Coronary artery (tissue), 2 donors: ENCODE measurements around the gene GRXCR2.

Experiments used
- DNase-seq: peaks from one replicate; pipeline ENCODE4 v3.0.0-alpha.2; 2017; ENCODE audit warnings: low spot score
- H3K27ac ChIP-seq, 2 donors: fragments of 200-600 bp; sonication (generic); one replicate each; pipeline ENCODE4 v1.5.1; 2016 to 2019
- H3K4me3 ChIP-seq: fragments of 200-600 bp; sonication (generic); 2 replicates; pipeline ENCODE4 v1.5.1; 2016; ENCODE audit warnings: mild to moderate bottlenecking, moderate library complexity
- CTCF ChIP-seq: fragments of 200-600 bp; sonication (generic); IDR thresholded peaks from one replicate; pipeline ENCODE4 v1.5.1; 2019; ENCODE audit warnings: antibody characterized with exemption

Gene GRXCR2

GRCh38 chr5:145830594-145830993 is 42.2 kb downstream of the GRXCR2 start:
- peak overlapping the region in 1 of 2 donors; percentile 25 for H3K27ac ChIP-seq
- no peak for TF ChIP-seq CTCF
- DNase-seq: no peak

GRCh38 chr5:145829708-145830361 is 43.0 kb downstream of the GRXCR2 start:
- H3K4me3 ChIP-seq: no peak overlapping the region
- TF ChIP-seq CTCF: no peak
- no peak overlapping the region for H3K27ac ChIP-seq
- DNase-seq: no peak

More at GRCh38 chr5:145830594-145830993, 42.2 kb downstream of the GRXCR2 start:
- no peak overlapping the region for H3K4me3 ChIP-seq

GRCh38 chr5:145826895-145827674 is 45.7 kb downstream of the GRXCR2 start:
- Histone ChIP-seq H3K27ac (no peak overlapping the region), H3K4me3 (no peak overlapping the region)
- DNase-seq: no peak
- no peak for TF ChIP-seq CTCF

DNA sequence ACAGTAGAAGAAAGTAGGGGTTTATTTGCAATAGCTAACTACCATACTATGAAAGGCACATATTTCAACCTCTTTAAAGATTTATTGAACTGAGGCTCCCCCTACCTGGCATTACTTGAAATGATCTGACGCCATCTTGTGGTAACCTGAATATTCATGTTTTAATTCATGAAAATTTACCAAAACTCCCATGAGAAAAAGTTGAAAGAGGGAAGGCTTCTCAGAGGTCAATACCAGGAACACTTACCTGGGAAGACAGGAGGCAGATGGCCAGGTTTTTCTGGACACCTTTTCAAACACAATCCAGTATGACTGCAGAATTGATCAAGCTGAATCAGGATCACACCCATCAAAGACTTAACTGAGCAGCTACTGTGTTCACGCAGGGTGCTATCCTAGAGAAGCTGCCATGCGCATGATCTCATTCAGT is 47.0 kb downstream of the GRXCR2 start:
- H3K27ac ChIP-seq: no peak overlapping the region
- DNase-seq: no peak
- H3K4me3 ChIP-seq: no peak overlapping the region
- TF ChIP-seq CTCF: peak; percentile 56

DNA sequence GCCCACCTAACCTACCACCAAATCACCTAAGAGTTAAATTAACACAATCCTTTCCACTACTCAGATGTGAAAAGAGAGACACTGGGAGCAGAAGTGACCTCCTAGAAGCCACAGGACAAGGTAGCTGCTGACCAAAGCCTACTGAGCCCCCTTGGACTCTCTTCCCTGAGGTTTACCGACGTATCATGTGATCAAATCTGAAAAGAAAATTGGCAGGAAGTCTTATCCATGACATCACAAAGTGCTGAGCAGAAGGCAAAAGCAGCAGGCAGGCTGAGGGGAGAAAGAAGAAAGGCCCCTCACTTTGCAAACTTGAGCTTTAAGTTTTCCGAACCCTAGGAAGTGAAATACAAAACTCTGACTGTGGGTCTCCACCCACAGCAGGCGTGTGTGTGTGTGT is 48.8 kb downstream of the GRXCR2 start:
- Histone ChIP-seq H3K27ac (no peak overlapping the region), H3K4me3 (no peak overlapping the region)
- no peak for DNase-seq
- no peak for TF ChIP-seq CTCF

GRCh38 chr5:145818604-145819003 is 54.2 kb downstream of the GRXCR2 start:
- Histone ChIP-seq H3K4me3 (no peak overlapping the region), H3K27ac (no peak overlapping the region)
- no peak for DNase-seq
- TF ChIP-seq CTCF: no peak

- no peak overlapping the region for H3K4me3 ChIP-seq
- no peak overlapping the region for H3K27ac ChIP-seq
- TF ChIP-seq CTCF: no peak
- no peak for DNase-seq
These were observed 59.9 kb downstream of the GRXCR2 start for GRCh38 chr5:145812877-145813276.
